Left ventricle myocardium inferior (tissue), 1 donor: ENCODE results near the gene COL15A1. TPM values are rescaled to one million over a fixed set of nuclear protein-coding genes. Genes with fewer than 3 reads are reported as not detected.

Experiments
- DNase-seq: peaks from one replicate; pipeline ENCODE4 v3.0.0-alpha.2; 2020
- H3K27ac ChIP-seq: fragments of 200-600 bp; replicated peaks from 2 replicates; pipeline ENCODE4 v1.8.0; 2021
- H3K27me3 ChIP-seq: fragments of 200-600 bp; 2 replicates; pipeline ENCODE4 v1.8.0; 2021; ENCODE audit warnings: low read depth
- H3K36me3 ChIP-seq: fragments of 200-600 bp; 2 replicates; pipeline ENCODE4 v1.8.0; 2021
- H3K4me1 ChIP-seq: fragments of 200-600 bp; 2 replicates; pipeline ENCODE4 v1.8.0; 2021
- H3K4me3 ChIP-seq: fragments of 200-600 bp; 2 replicates; pipeline ENCODE4 v1.8.0; 2021; ENCODE audit warnings: mild to moderate bottlenecking, moderate library complexity
- H3K9me3 ChIP-seq: fragments of 200-600 bp; replicated peaks from 2 replicates; pipeline ENCODE4 v1.8.0; 2021
- CTCF ChIP-seq: fragments of 200-600 bp; IDR thresholded peaks from 2 replicates; pipeline ENCODE4 v1.8.0; 2021; ENCODE audit warnings: antibody characterized with exemption, mild to moderate bottlenecking, borderline replicate concordance
- intact Hi-C: fragments of 100-400 bp; cut with micrococcal nuclease; formaldehyde crosslinking; loops from one replicate; pipeline ENCODE4 v1.11.0; 2022
- total RNA-seq: library from RNA; stranded (reverse); fragmentation: NEBNext Ultra II Directional; extraction: Animal tissue kit (Norgen Biotek cat#: 25700); gene quantifications from one replicate; pipeline ENCODE4 v1.2.1, GENCODE V29; 2021
- donor health status: DM: no; HTN: yes; CAD: no; lungs with severe emphysema.

COL15A1 gene
- total RNA-seq, 1 donor from 2014 or later = 45.4 TPM

- Histone ChIP-seq H3K27me3 (no peaks in the 10 kb centered on the region), H3K4me1 (peaks cover 25% of the 10 kb centered on the region), H3K27ac (peak overlapping the region; percentile 45), H3K36me3 (no peaks in the 10 kb centered on the region), H3K9me3 (no peaks in the 10 kb centered on the region), H3K4me3 (no peak overlapping the region)
- no peak for TF ChIP-seq CTCF
- DNase-seq = no peak
- intact Hi-C loops = no loop called here
These were observed 20.1 kb upstream of the COL15A1 start for GRCh38 chr9:98923451-98924123.

GRCh38 chr9:98924946-98925820 is 18.5 kb upstream of the COL15A1 start:
- H3K27ac ChIP-seq = no peak overlapping the region
- H3K4me1 ChIP-seq = peaks cover 25% of the 10 kb centered on the region
- H3K27me3 ChIP-seq = no peaks in the 10 kb centered on the region
- DNase-seq = no peak
- TF ChIP-seq CTCF = no peak
- H3K9me3 ChIP-seq = no peaks in the 10 kb centered on the region
- H3K4me3 ChIP-seq = no peak overlapping the region
- intact Hi-C loops = no loop called here
- no peaks in the 10 kb centered on the region for H3K36me3 ChIP-seq

GRCh38 chr9:98925956-98926355 is 17.8 kb upstream of the COL15A1 start:
- H3K9me3 ChIP-seq = no peaks in the 10 kb centered on the region
- intact Hi-C loops = no loop called here
- DNase-seq = no peak
- H3K36me3 ChIP-seq = no peaks in the 10 kb centered on the region
- no peak overlapping the region for H3K27ac ChIP-seq
- no peak for TF ChIP-seq CTCF
- peaks cover 25% of the 10 kb centered on the region for H3K4me1 ChIP-seq
- no peaks in the 10 kb centered on the region for H3K27me3 ChIP-seq
- no peak overlapping the region for H3K4me3 ChIP-seq

GRCh38 chr9:98927724-98928123 is 16.0 kb upstream of the COL15A1 start:
- no peaks in the 10 kb centered on the region for H3K27me3 ChIP-seq
- peaks cover 23% of the 10 kb centered on the region for H3K4me1 ChIP-seq
- intact Hi-C loops = no loop called here

GRCh38 chr9:98929071-98929470 is 14.6 kb upstream of the COL15A1 start:
- TF ChIP-seq CTCF = no peak
- DNase-seq = no peak
- Histone ChIP-seq H3K4me3 (no peak overlapping the region), H3K9me3 (no peaks in the 10 kb centered on the region), H3K27ac (no peak overlapping the region), H3K4me1 (peaks cover 11% of the 10 kb centered on the region), H3K36me3 (no peaks in the 10 kb centered on the region), H3K27me3 (no peaks in the 10 kb centered on the region)
- intact Hi-C loops = no loop called here

More at GRCh38 chr9:98927724-98928123, 16.0 kb upstream of the COL15A1 start:
- no peak for TF ChIP-seq CTCF
- no peak for DNase-seq
- Histone ChIP-seq H3K36me3 (no peaks in the 10 kb centered on the region), H3K27ac (no peak overlapping the region), H3K4me3 (no peak overlapping the region), H3K9me3 (no peaks in the 10 kb centered on the region)
